Fibroblast of villous mesenchyme (primary cell): ENCODE data around the gene SMARCA4. TPM values are rescaled to one million over a fixed set of nuclear protein-coding genes. Genes with fewer than 3 reads are reported as not detected.

Source experiments
- DNase-seq: peaks from one replicate; pipeline ENCODE4 v3.0.0-alpha.2; 2010; ENCODE audit warnings: low read depth
- H3K4me3 ChIP-seq: 2 replicates; pipeline ENCODE4 v1.5.1; 2011; ENCODE audit warnings: low read depth, mild to moderate bottlenecking, low read length
- CTCF ChIP-seq: IDR thresholded peaks from 2 replicates; pipeline ENCODE4 v1.5.1; 2012; ENCODE audit warnings: low read depth, mild to moderate bottlenecking, low read length; ENCODE audit not compliant: insufficient read depth
- total RNA-seq: library from RNA; depleted of rRNA; stranded (reverse); fragments of >200 nt; gene quantifications from 2 replicates; pipeline ENCODE4 v1.2.3, GENCODE V29; 2012

The SMARCA4 gene
- total RNA-seq, 1 donor, result 96.7 TPM

GRCh38 chr19:11045536-11045935 is 84.7 kb downstream of the SMARCA4 start:
- no peak for DNase-seq
- no peak for TF ChIP-seq CTCF
- no peak overlapping the region for H3K4me3 ChIP-seq

GRCh38 chr19:11046605-11047354 is 86.0 kb downstream of the SMARCA4 start:
- H3K4me3 ChIP-seq, result no peak overlapping the region
- no peak for DNase-seq
- TF ChIP-seq CTCF, result no peak

GRCh38 chr19:11047866-11048265 is 87.0 kb downstream of the SMARCA4 start:
- no peak for DNase-seq
- no peak for TF ChIP-seq CTCF
- H3K4me3 ChIP-seq, result no peak overlapping the region

GRCh38 chr19:11050323-11051114 is 89.7 kb downstream of the SMARCA4 start:
- no peak for DNase-seq
- no peak overlapping the region for H3K4me3 ChIP-seq
- TF ChIP-seq CTCF, result no peak

- TF ChIP-seq CTCF, result no peak
- no peak for DNase-seq
- H3K4me3 ChIP-seq, result no peak overlapping the region
These were observed 93.0 kb downstream of the SMARCA4 start for GRCh38 chr19:11053817-11054195.

- H3K4me3 ChIP-seq, result no peak overlapping the region
- TF ChIP-seq CTCF, result no peak
- DNase-seq, result no peak
These were observed 93.4 kb downstream of the SMARCA4 start for GRCh38 chr19:11054200-11054599.
